Endothelial cell of umbilical vein (primary cell): ENCODE measurements around the gene PLXNA4. TPM values are rescaled to one million over a fixed set of nuclear protein-coding genes. Genes with fewer than 3 reads are reported as not detected.

ENCODE experiments used
- BruUV-seq: library from RNA; stranded (reverse); fragments of 400-500 nt; replicated peaks from 2 replicates; lab custom pipeline; 2021; lab: Mats Ljungman, UMichigan
- CTCF ChIA-PET: fragments of 300-600, 350-600 bp; sonication (Branson Sonifier 250); formaldehyde crosslinking; loops from one replicate; lab custom pipeline; 2021; ENCODE audit warnings: antibody characterized with exemption, inconsistent platforms; lab: Charles Lee
- POLR2A ChIA-PET: fragments of 300-600, 350-600 bp; sonication (Branson Sonifier 250); formaldehyde crosslinking; loops from one replicate; lab custom pipeline; 2021; ENCODE audit warnings: antibody characterized with exemption, inconsistent platforms; lab: Charles Lee
- DNase-seq: peaks from one replicate; pipeline ENCODE4 v3.0.0-alpha.2; 2011; ENCODE audit warnings: low read depth, low spot score
- FAIRE-seq: peaks from 2 replicates; lab custom pipeline; 2011; peaks lifted over from hg19 to GRCh38; lab: Jason Lieb, UNC
- H2AFZ ChIP-seq: 2 replicates; pipeline ENCODE4 v1.6.0; 2012; ENCODE audit warnings: low read depth, low read length, control low read depth, inconsistent platforms
- H3K27ac ChIP-seq: 2 replicates; pipeline ENCODE4 v1.5.1; 2011; ENCODE audit warnings: low read depth, mild to moderate bottlenecking, control low read depth, low read length, moderate library complexity; ENCODE audit not compliant: insufficient read depth
- H3K27me3 ChIP-seq, 2 experiments: 2 replicates each; pipeline versions ENCODE4 v1.6.0 to v1.6.1; 2011; ENCODE audit warnings: low read length in 2 of 2, mixed read lengths in 1 of 2; ENCODE audit not compliant: control insufficient read depth in 2 of 2, insufficient read depth in 2 of 2
- H3K36me3 ChIP-seq, 2 experiments: 2 replicates in 1 of 2; 3 replicates in 1 of 2; pipeline ENCODE4 v1.5.1; 2011; ENCODE audit warnings: low read length in 2 of 2, mild to moderate bottlenecking in 1 of 2, moderate library complexity in 1 of 2; ENCODE audit not compliant: control insufficient read depth in 2 of 2, insufficient read depth in 2 of 2; ENCODE audit errors: extremely low read depth in 1 of 2
- H3K4me1 ChIP-seq: 3 replicates; pipeline ENCODE4 v1.5.1; 2011; ENCODE audit warnings: mild to moderate bottlenecking, low read length; ENCODE audit not compliant: control insufficient read depth, insufficient read depth; ENCODE audit errors: extremely low read depth
- H3K4me2 ChIP-seq: 2 replicates; pipeline ENCODE4 v1.6.1; 2011; ENCODE audit warnings: low read length, control low read depth, mixed read lengths; ENCODE audit not compliant: insufficient read depth
- H3K4me3 ChIP-seq, 3 experiments: fragments of 200-600 bp in 1 of 3; sonication (generic), shearing (Covaris generic) in 1 of 3; replicated peaks in 1 of 3; 2 replicates each; pipeline ENCODE4 v1.5.1; 2011 to 2016; ENCODE audit warnings: control low read depth in 3 of 3, low read length in 3 of 3, mild to moderate bottlenecking in 2 of 3, inconsistent platforms in 1 of 3, low read depth in 1 of 3, moderate library complexity in 1 of 3; ENCODE audit not compliant: insufficient read depth in 1 of 3
- H3K79me2 ChIP-seq: 2 replicates; pipeline ENCODE4 v1.6.0; 2012; ENCODE audit warnings: low read length, inconsistent platforms; ENCODE audit not compliant: control insufficient read depth, insufficient read depth
- H3K9ac ChIP-seq: replicated peaks from 2 replicates; pipeline ENCODE3; 2011; ENCODE audit warnings: low read length, control low read depth; ENCODE audit not compliant: insufficient read depth; ENCODE audit errors: extremely low read depth
- H3K9me1 ChIP-seq: replicated peaks from 3 replicates; pipeline ENCODE4 v1.6.0; 2011; ENCODE audit warnings: mild to moderate bottlenecking, low read length; ENCODE audit not compliant: control insufficient read depth, insufficient read depth; ENCODE audit errors: extremely low read depth
- H3K9me3 ChIP-seq: replicated peaks from 2 replicates; pipeline ENCODE4 v1.5.1; 2012; ENCODE audit warnings: low read length, inconsistent platforms; ENCODE audit not compliant: control insufficient read depth, insufficient read depth
- H4K20me1 ChIP-seq: replicated peaks from 2 replicates; pipeline ENCODE3; 2011; ENCODE audit warnings: mild to moderate bottlenecking, low read length; ENCODE audit not compliant: control insufficient read depth, insufficient read depth; ENCODE audit errors: extremely low read depth
- EZH2 ChIP-seq: IDR thresholded peaks from 2 replicates; pipeline ENCODE4 v1.6.1; 2012; ENCODE audit warnings: borderline replicate concordance, low read depth, mild to moderate bottlenecking, moderate library complexity, low read length, inconsistent platforms; ENCODE audit not compliant: severe bottlenecking
- FOS ChIP-seq: IDR thresholded peaks from 2 replicates; pipeline ENCODE4 v1.6.1; 2011; ENCODE audit warnings: mild to moderate bottlenecking, low read length, moderate library complexity, borderline replicate concordance; ENCODE audit not compliant: insufficient read depth
- GATA2 ChIP-seq: IDR thresholded peaks from 2 replicates; pipeline ENCODE4 v1.7.0; 2011; ENCODE audit warnings: low read depth, mild to moderate bottlenecking, moderate library complexity, mixed read lengths, low read length; ENCODE audit not compliant: insufficient read length, insufficient read depth
- JUN ChIP-seq: IDR thresholded peaks from 2 replicates; pipeline ENCODE4 v1.6.1; 2011; ENCODE audit warnings: borderline replicate concordance, low read depth; ENCODE audit not compliant: insufficient read length, insufficient read depth
- MYC ChIP-seq: IDR thresholded peaks from one replicate; pipeline ENCODE4 v1.6.1; 2011; ENCODE audit warnings: mild to moderate bottlenecking, low read depth, low read length
- POLR2A ChIP-seq: IDR thresholded peaks from 2 replicates; pipeline ENCODE4 v1.6.1; 2012; ENCODE audit warnings: low read depth, mild to moderate bottlenecking, control low read depth, low read length
- POLR2AphosphoS5 ChIP-seq: IDR thresholded peaks from 2 replicates; pipeline ENCODE4 v1.6.1; 2012; ENCODE audit warnings: low read depth, mild to moderate bottlenecking, control low read depth, low read length, moderate library complexity; ENCODE audit not compliant: insufficient read depth
- dilution Hi-C: fragments of 300-500 bp; cut with MboI; formaldehyde crosslinking; loops from one replicate; pipeline ENCODE4 v1.15.0; 2019; ENCODE audit warnings: low sequenced_read_pairs; ENCODE audit not compliant: extremely low pct_ligation_motif_present
- intact Hi-C: fragments of 100-400 bp; cut with micrococcal nuclease; formaldehyde crosslinking; loops from one replicate; pipeline ENCODE4 v1.10.0; 2022
- polyA plus RNA-seq, 4 experiments: library from polyadenylated mRNA; depleted of rRNA in 3 of 4; stranded (reverse) in 3 of 4; unstranded in 1 of 4; fragments of >200 nt; gene quantifications; 2 replicates each; pipeline versions ENCODE4 v1.2.1 to v1.2.3, GENCODE V29; 2011 to 2012; ENCODE audit warnings: missing spikeins in 1 of 4
- total RNA-seq: library from RNA; stranded (reverse); gene quantifications from 2 replicates; pipeline ENCODE4 v1.2.3, GENCODE V29; 2021
- TF ChIP-seq, protein P1 (sequence below), 2 donors: IDR thresholded peaks; 1 replicate in 1 of 2; 2 replicates in 1 of 2; pipeline ENCODE4 v1.5.1; 2011; ENCODE audit warnings: low read length in 2 of 2, mild to moderate bottlenecking in 2 of 2, moderate library complexity in 2 of 2, control low read depth in 1 of 2, inconsistent platforms in 1 of 2, low read depth in 1 of 2; ENCODE audit not compliant: insufficient read depth in 1 of 2; ENCODE audit errors: extremely low read depth in 1 of 2
- TF ChIP-seq, protein P2 (sequence below): IDR thresholded peaks from 2 replicates; pipeline ENCODE4 v1.6.1; 2011; ENCODE audit not compliant: insufficient read depth, insufficient read length

Gene PLXNA4
- total and polyA plus RNA-seq, 2 donors (not counting 3 experiments of a cell fraction or from before 2014, with no cell fraction given) = 12.1 to 20.4 TPM

DNA sequence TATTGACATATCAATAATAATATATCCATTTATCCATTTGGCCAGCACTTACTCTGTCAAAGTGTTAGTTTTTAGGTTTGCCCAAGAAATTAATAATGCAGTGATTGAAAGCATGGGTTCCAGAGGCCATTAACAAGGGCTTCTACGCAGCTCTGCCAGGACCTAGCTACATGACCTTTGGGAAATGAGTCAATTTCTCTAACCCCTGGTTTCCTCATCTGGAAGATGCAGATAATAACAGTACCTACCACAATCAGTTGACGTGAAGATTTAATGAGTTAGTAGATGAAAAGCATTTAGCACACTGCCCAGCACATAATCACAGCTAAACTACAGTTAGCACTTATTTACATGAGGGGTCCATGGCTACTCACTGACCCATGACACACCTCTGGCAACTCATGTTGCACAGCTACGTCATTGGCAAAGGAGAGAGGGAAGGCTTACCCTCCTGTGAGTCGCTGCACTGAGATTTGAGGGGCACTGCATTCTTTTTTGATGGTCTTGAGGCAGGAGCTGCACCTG, 263.7 kb downstream of the PLXNA4 start:
- peak; percentile 64 for DNase-seq
- Histone ChIP-seq H3K27me3 (no peaks in the 10 kb centered on the region), H3K9ac (no peak overlapping the region), H3K4me2 (no peak overlapping the region), H3K79me2 (no peaks in the 10 kb centered on the region), H4K20me1 (no peaks in the 10 kb centered on the region), H3K36me3 (no peaks in the 10 kb centered on the region), H3K4me3 (no peak overlapping the region), H3K9me3 (no peaks in the 10 kb centered on the region), H3K27ac (no peak overlapping the region), H3K4me1 (peaks cover 23% of the 10 kb centered on the region), H3K9me1 (no peaks in the 10 kb centered on the region), H2AFZ (no peak overlapping the region)
- TF ChIP-seq, protein P1, sequence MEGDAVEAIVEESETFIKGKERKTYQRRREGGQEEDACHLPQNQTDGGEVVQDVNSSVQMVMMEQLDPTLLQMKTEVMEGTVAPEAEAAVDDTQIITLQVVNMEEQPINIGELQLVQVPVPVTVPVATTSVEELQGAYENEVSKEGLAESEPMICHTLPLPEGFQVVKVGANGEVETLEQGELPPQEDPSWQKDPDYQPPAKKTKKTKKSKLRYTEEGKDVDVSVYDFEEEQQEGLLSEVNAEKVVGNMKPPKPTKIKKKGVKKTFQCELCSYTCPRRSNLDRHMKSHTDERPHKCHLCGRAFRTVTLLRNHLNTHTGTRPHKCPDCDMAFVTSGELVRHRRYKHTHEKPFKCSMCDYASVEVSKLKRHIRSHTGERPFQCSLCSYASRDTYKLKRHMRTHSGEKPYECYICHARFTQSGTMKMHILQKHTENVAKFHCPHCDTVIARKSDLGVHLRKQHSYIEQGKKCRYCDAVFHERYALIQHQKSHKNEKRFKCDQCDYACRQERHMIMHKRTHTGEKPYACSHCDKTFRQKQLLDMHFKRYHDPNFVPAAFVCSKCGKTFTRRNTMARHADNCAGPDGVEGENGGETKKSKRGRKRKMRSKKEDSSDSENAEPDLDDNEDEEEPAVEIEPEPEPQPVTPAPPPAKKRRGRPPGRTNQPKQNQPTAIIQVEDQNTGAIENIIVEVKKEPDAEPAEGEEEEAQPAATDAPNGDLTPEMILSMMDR (IDR thresholded peaks at IDR 0.05; ENCODE audit: extremely low read depth in 1 of 2, insufficient read depth in 1 of 2, low read depth in 1 of 2, low read length in 2 of 2) = no peak
- TF ChIP-seq JUN = peak; percentile 67
- no peak for TF ChIP-seq MYC
- TF ChIP-seq FOS = peak; percentile 81
- peak; percentile 57 for TF ChIP-seq POLR2AphosphoS5
- TF ChIP-seq, protein P2, sequence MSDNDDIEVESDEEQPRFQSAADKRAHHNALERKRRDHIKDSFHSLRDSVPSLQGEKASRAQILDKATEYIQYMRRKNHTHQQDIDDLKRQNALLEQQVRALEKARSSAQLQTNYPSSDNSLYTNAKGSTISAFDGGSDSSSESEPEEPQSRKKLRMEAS = no peak
- no peak for TF ChIP-seq POLR2A
- TF ChIP-seq EZH2 = no peak
- TF ChIP-seq GATA2 = peak; percentile 92
- BruUV-seq = no TSS peak
- intact Hi-C loops = loop anchor here (5.0 kb wide), 1 partner anchor 165 kb away; no protein-coding TSS in a partner anchor
- ChIA-PET CTCF (interaction anchor here (0.8 to 3.2 kb wide), 4 partner anchors 20 to 268 kb away, joined by 3 to 9 read pairs (median 3); partner anchors contain the start of gene PLXNA4), POLR2A (no interaction called here)
- peak; percentile 87 for FAIRE-seq
- dilution Hi-C loops = no loop called here
